Adrenal gland (tissue), 5 donors: ENCODE measurements around the gene N4BP2.

ENCODE experiments used
- CTCF ChIP-seq, 6 experiments: fragments of 450-650 bp in 4 of 6; fragments of 200-600 bp in 2 of 6; sonication (generic) in 1 of 6; IDR thresholded peaks; 1 replicate in 5 of 6; 2 replicates in 1 of 6; pipeline versions ENCODE4 v1.5.1 to v1.8.0; 2016 to 2021; ENCODE audit warnings: antibody characterized with exemption in 6 of 6, mild to moderate bottlenecking in 2 of 6, moderate library complexity in 1 of 6
- POLR2A ChIP-seq, 2 donors: fragments of 450-650 bp; IDR thresholded peaks; one replicate each; pipeline ENCODE4 v1.6.1; 2017; ENCODE audit warnings: antibody characterized with exemption in 2 of 2, mild to moderate bottlenecking in 2 of 2, moderate library complexity in 1 of 2
- donor health status: DM: no; HTN: no; CAD: no.

GRCh38 chr4:40164459-40164858 lies 107.8 kb downstream of the N4BP2 start:
- TF ChIP-seq CTCF (IDR thresholded peaks at IDR 0.05) (no peak), POLR2A (IDR thresholded peaks at IDR 0.05) (no peak)
